GM12892 (cell line): Measurements from ENCODE around the gene MCM9.

Experiments
- POLR2A ChIP-seq: IDR thresholded peaks from 2 replicates; pipeline ENCODE4 v1.6.1; 2011; ENCODE audit warnings: low read depth, low read length, control low read depth
- POLR2AphosphoS5 ChIP-seq: IDR thresholded peaks from 2 replicates; pipeline ENCODE4 v1.6.1; 2011; ENCODE audit warnings: low read depth, low read length, control low read depth

- TF ChIP-seq POLR2A (no peak), POLR2AphosphoS5 (no peak)
These were observed 74.1 kb downstream of the MCM9 start for GRCh38 chr6:118860880-118861279.
